GM10847 (cell line): ENCODE results near the gene ZNF236.

Source experiments
- POLR2A ChIP-seq: IDR thresholded peaks from 2 replicates; pipeline ENCODE4 v1.6.1; 2011; ENCODE audit not compliant: insufficient read length; ENCODE audit errors: extremely low read depth

The ZNF236 gene

GRCh38 chr18:76839086-76839794 is 16.9 kb downstream of the ZNF236 start:
- TF ChIP-seq POLR2A = no peak

GRCh38 chr18:76842837-76843530 is 20.6 kb downstream of the ZNF236 start:
- TF ChIP-seq POLR2A = no peak

GRCh38 chr18:76844144-76844543 is 21.8 kb downstream of the ZNF236 start:
- no peak for TF ChIP-seq POLR2A

GRCh38 chr18:76844742-76845477 is 22.6 kb downstream of the ZNF236 start:
- no peak for TF ChIP-seq POLR2A

GRCh38 chr18:76846217-76846616 is 23.9 kb downstream of the ZNF236 start:
- TF ChIP-seq POLR2A = no peak

GRCh38 chr18:76847916-76848315 is 25.6 kb downstream of the ZNF236 start:
- TF ChIP-seq POLR2A = no peak

- no peak for TF ChIP-seq POLR2A
These were observed 27.8 kb downstream of the ZNF236 start for GRCh38 chr18:76850112-76850511.

- no peak for TF ChIP-seq POLR2A
These were observed 33.2 kb downstream of the ZNF236 start for GRCh38 chr18:76855594-76855993.

GRCh38 chr18:76857476-76857875 is 35.1 kb downstream of the ZNF236 start:
- TF ChIP-seq POLR2A = no peak

GRCh38 chr18:76859474-76860339 is 37.4 kb downstream of the ZNF236 start:
- TF ChIP-seq POLR2A = no peak

GRCh38 chr18:76860411-76860810 is 38.1 kb downstream of the ZNF236 start:
- no peak for TF ChIP-seq POLR2A

GRCh38 chr18:76866666-76867065 is 44.3 kb downstream of the ZNF236 start:
- no peak for TF ChIP-seq POLR2A

GRCh38 chr18:76873311-76873710 is 51.0 kb downstream of the ZNF236 start:
- no peak for TF ChIP-seq POLR2A

- TF ChIP-seq POLR2A = no peak
These were observed 51.4 kb downstream of the ZNF236 start for GRCh38 chr18:76873713-76874112.
